Heart right ventricle (tissue), 16 donors: ENCODE data around the gene GIPC3. TPM values are rescaled to one million over a fixed set of nuclear protein-coding genes. Genes with fewer than 3 reads are reported as not detected.

Experiments
- ATAC-seq, 8 donors: fragments of 200-7000 bp; cut with Tn5 transposase; one replicate each; pipeline ENCODE4 v1.9.1; 2020; ENCODE audit warnings: mild to moderate bottlenecking in 8 of 8, moderate library complexity in 8 of 8, moderate number of reproducible peaks in 1 of 8
- DNase-seq, 2 donors: peaks; one replicate each; pipeline ENCODE4 v3.0.0-alpha.2; 2020
- H3K27ac ChIP-seq, 10 donors: fragments of 200-600 bp; sonication (generic) in 2 of 10; one replicate each; pipeline versions ENCODE4 v1.5.0 to v1.8.0; 2020 to 2022; ENCODE audit warnings: mild to moderate bottlenecking in 3 of 10
- H3K27me3 ChIP-seq, 7 donors: fragments of 200-600 bp; one replicate each; pipeline ENCODE4 v1.8.0; 2021 to 2022; ENCODE audit warnings: mild to moderate bottlenecking in 2 of 7
- H3K36me3 ChIP-seq, 9 donors: fragments of 200-600 bp; sonication (generic) in 1 of 9; one replicate each; pipeline versions ENCODE4 v1.5.0 to v1.8.0; 2020 to 2022; ENCODE audit warnings: mild to moderate bottlenecking in 2 of 9
- H3K4me1 ChIP-seq, 9 donors: fragments of 200-600 bp; sonication (generic) in 1 of 9; one replicate each; pipeline versions ENCODE4 v1.5.0 to v1.8.0; 2020 to 2022; ENCODE audit warnings: mild to moderate bottlenecking in 4 of 9
- H3K4me3 ChIP-seq, 10 donors: fragments of 200-600 bp; sonication (generic) in 2 of 10; one replicate each; pipeline versions ENCODE4 v1.5.0 to v1.8.0; 2020 to 2022; ENCODE audit warnings: mild to moderate bottlenecking in 7 of 10, moderate library complexity in 2 of 10
- H3K9me3 ChIP-seq, 11 donors: fragments of 200-600 bp in 10 of 11; sonication (generic) in 2 of 11; one replicate each; pipeline versions ENCODE4 v1.5.0 to v1.8.0; 2013 to 2022; ENCODE audit warnings: mild to moderate bottlenecking in 2 of 11, control low read depth in 1 of 11, moderate library complexity in 1 of 11
- CTCF ChIP-seq, 9 donors: fragments of 200-600 bp; sonication (generic) in 2 of 9; IDR thresholded peaks; one replicate each; pipeline versions ENCODE4 v1.5.0 to v1.8.0; 2021 to 2022; ENCODE audit warnings: antibody characterized with exemption in 9 of 9, mild to moderate bottlenecking in 5 of 9, moderate library complexity in 1 of 9
- WGBS, 2 donors: extraction: QIAGEN DNeasy Blood & Tissue Kit; methylation state at CpG; one replicate each; pipeline ENCODE4 v1.1.7; 2013; ENCODE audit warnings: inconsistent platforms in 1 of 2; 5-methylcytosine and 5-hydroxymethylcytosine counted together
- intact Hi-C, 10 donors: fragments of 100-400 bp; cut with DNase I; formaldehyde crosslinking; loops; one replicate each; pipeline versions ENCODE4 v1.11.1 to v1.14.2; 2022
- polyA plus RNA-seq, 2 donors: library from polyadenylated mRNA; stranded (reverse); fragments of 200-250 nt; gene quantifications; one replicate each; pipeline ENCODE4 v1.2.3, GENCODE V29; 2013
- total RNA-seq, 10 donors: library from RNA; stranded (reverse); fragmentation: NEBNext Ultra II Directional in 3 of 10; extraction: Animal tissue kit (Norgen Biotek cat#: 25700) in 3 of 10; gene quantifications; one replicate each; pipeline versions ENCODE4 v1.2.1 to v1.2.4, GENCODE V29; 2021 to 2023
- donor health status: Arrhythmogenic right ventricular cardiomyopathy.
- donor health status: ischemic (EF 13 %, LVEDD 7.1; RV severe dilation, severe dysfunction).
- donor health status: healthy with polysubstance abuse.
- donor health status: DM: no; HTN: yes; CAD: no.
- donor health status: DM: no; HTN: no; CAD: no.
- donor health status: ischemic (EF 25% LVEDD 6.9; RV normal size, moderate dysfunction).
- donor health status: ischemic (EF 25% LVEDD 5.7; RV mildly dilated, moderate dysfunction).
- donor health status: healthy.
- donor health status: DM: yes; HTN: yes; CAD: no.
- donor health status: Ischemic cardiomyopathy.
- donor health status: ischemic (EF 35%, LVEDD 5.7; RV mildly dilated, moderate dysfunction).
- donor health status: nonischemic (EF 11% LVEDD 7.7; RV severe dilation, severe dysfunction).
- donor health status: DM: yes; HTN: yes; CAD: no.
- donor health status: PGD.
- donor health status: ischemic (EF 29% LVEDD 5.4; RV normal size, mild dysfunction).
- donor health status: nonischemic (EF 23%, LVEDD 6.1; RV moderate dilation, normal function).

The GIPC3 gene
- total and polyA plus RNA-seq, 12 donors, result 0.90 to 2.8 (median 2.1) TPM

- Histone ChIP-seq H3K4me1 (no peaks in the 10 kb centered on the region), H3K36me3 (peaks cover 0 to 97% (median 33%) of the 10 kb centered on the region in 9 donors), H3K4me3 (no peak overlapping the region), H3K9me3 (no peaks in the 10 kb centered on the region), H3K27me3 (no peaks in the 10 kb centered on the region), H3K27ac (no peak overlapping the region)
- intact Hi-C loops, result no loop called here
- ATAC-seq (no peak), DNase-seq (no peak)
- WGBS, 2 donors, result 95% methylated on average over 20 of the region's 20 CpGs
- no peak for TF ChIP-seq CTCF (IDR thresholded peaks at IDR 0.05)
Measured at GRCh38 chr19:3636962-3637361, 51.7 kb downstream of the GIPC3 start.

- H3K36me3 ChIP-seq, result peaks cover 0 to 97% (median 33%) of the 10 kb centered on the region in 9 donors
- no peaks in the 10 kb centered on the region for H3K9me3 ChIP-seq
- H3K27me3 ChIP-seq, result no peaks in the 10 kb centered on the region
- DNase-seq (no peak), ATAC-seq (no peak)
- H3K4me3 ChIP-seq, result no peak overlapping the region
- no peaks in the 10 kb centered on the region for H3K4me1 ChIP-seq
- intact Hi-C loops, result no loop called here
- no peak overlapping the region for H3K27ac ChIP-seq
- WGBS, 2 donors, result 93 to 95% methylated on average over 23 of the region's 23 CpGs
- TF ChIP-seq CTCF (IDR thresholded peaks at IDR 0.05), result no peak
Measured at GRCh38 chr19:3637621-3638020, 52.3 kb downstream of the GIPC3 start.

GRCh38 chr19:3638208-3639193 is 53.2 kb downstream of the GIPC3 start:
- Histone ChIP-seq H3K36me3 (peaks cover 0 to 96% (median 33%) of the 10 kb centered on the region in 9 donors), H3K9me3 (no peaks in the 10 kb centered on the region), H3K27ac (no peak overlapping the region), H3K27me3 (no peaks in the 10 kb centered on the region), H3K4me1 (no peaks in the 10 kb centered on the region), H3K4me3 (no peak overlapping the region)
- no peak for TF ChIP-seq CTCF (IDR thresholded peaks at IDR 0.05)
- 92 to 93% methylated on average over 55 of the region's 55 CpGs for WGBS, 2 donors
- DNase-seq (no peak), ATAC-seq (no peak)
- intact Hi-C loops, result no loop called here

- Histone ChIP-seq H3K9me3 (no peaks in the 10 kb centered on the region), H3K27ac (no peak overlapping the region), H3K27me3 (no peaks in the 10 kb centered on the region), H3K4me3 (no peak overlapping the region), H3K4me1 (no peaks in the 10 kb centered on the region), H3K36me3 (peaks cover 0 to 97% (median 34%) of the 10 kb centered on the region in 9 donors)
- 98% methylated on average over 13 of the region's 13 CpGs for WGBS, 2 donors
- intact Hi-C loops, result no loop called here
- DNase-seq (no peak), ATAC-seq (no peak)
- no peak for TF ChIP-seq CTCF (IDR thresholded peaks at IDR 0.05)
Measured at GRCh38 chr19:3639479-3639878, 54.2 kb downstream of the GIPC3 start.
